Measurements from ENCODE around the gene TFB1M. TPM values are rescaled to one million over a fixed set of nuclear protein-coding genes. Genes with fewer than 3 reads are reported as not detected.

The TFB1M gene
- polyA plus RNA-seq, 6 donors from 2014 or later: 8.6 to 20.0 (median 14.9) TPM

- Mint-ChIP-seq H3K9me3 (no peaks in the 10 kb centered on the region), H3K4me1 (peaks cover 24 to 31% (median 28%) of the 10 kb centered on the region in 3 donors), H3K4me3 (no peak overlapping the region), H3K27ac (peak overlapping the region in 1 of 6 donors; percentile 44), H3K36me3 (peaks cover 7 to 11% of the 10 kb centered on the region in 2 donors), H3K27me3 (no peaks in the 10 kb centered on the region)
- ATAC-seq (ENCODE audit: low read depth in 2 of 2) (no peak), DNase-seq (no peak)
These were observed 3.7 kb downstream of the TFB1M start for GRCh38 chr6:155310596-155310995.

GRCh38 chr6:155309150-155309549, 5.1 kb downstream of the TFB1M start:
- H3K4me1 Mint-ChIP-seq: peaks cover 16 to 31% (median 18%) of the 10 kb centered on the region in 3 donors
- H3K27ac Mint-ChIP-seq: peak overlapping the region in 1 of 6 donors; percentile 56
- H3K4me3 Mint-ChIP-seq: no peak overlapping the region
- H3K9me3 Mint-ChIP-seq: no peaks in the 10 kb centered on the region
- H3K27me3 Mint-ChIP-seq: no peaks in the 10 kb centered on the region
- peaks cover 13 to 16% of the 10 kb centered on the region in 2 donors for H3K36me3 Mint-ChIP-seq
- DNase-seq (no peak), ATAC-seq (ENCODE audit: low read depth in 2 of 2) (no peak)

DNA sequence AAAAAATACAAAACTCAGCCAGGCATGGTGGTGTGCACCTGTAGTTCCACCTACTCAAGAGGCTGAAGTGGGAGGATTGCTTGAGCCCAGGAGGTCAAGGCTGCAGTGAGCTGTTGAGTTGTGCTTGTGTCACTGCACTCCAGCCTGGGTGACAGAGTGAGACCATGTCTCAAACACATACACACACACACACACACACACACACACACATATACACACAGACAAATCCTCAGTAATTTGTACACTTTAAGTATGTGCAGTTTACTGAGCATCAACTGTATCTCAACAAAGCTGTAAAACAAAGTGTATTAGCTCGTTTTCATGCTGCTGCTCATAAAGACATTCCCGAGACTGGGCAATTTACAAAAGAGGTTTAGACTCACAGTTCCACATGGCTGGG, 7.3 kb downstream of the TFB1M start:
- H3K9me3 Mint-ChIP-seq: no peaks in the 10 kb centered on the region
- no peak for ATAC-seq (ENCODE audit: low read depth in 2 of 2)
- no peak for DNase-seq
- no peaks in the 10 kb centered on the region for H3K27me3 Mint-ChIP-seq
- H3K27ac Mint-ChIP-seq: peak overlapping the region in 1 of 6 donors; percentile 47
- H3K4me3 Mint-ChIP-seq: no peak overlapping the region
- H3K36me3 Mint-ChIP-seq: peaks cover 24 to 26% of the 10 kb centered on the region in 2 donors
- peaks cover 5 to 19% (median 12%) of the 10 kb centered on the region in 3 donors for H3K4me1 Mint-ChIP-seq

GRCh38 chr6:155303361-155303870, 10.9 kb downstream of the TFB1M start:
- DNase-seq (no peak), ATAC-seq (ENCODE audit: low read depth in 2 of 2) (no peak)
- no peak overlapping the region for H3K27ac Mint-ChIP-seq
- no peaks in the 10 kb centered on the region for H3K27me3 Mint-ChIP-seq
- H3K4me3 Mint-ChIP-seq: no peak overlapping the region
- no peaks in the 10 kb centered on the region for H3K9me3 Mint-ChIP-seq
- peaks cover 5 to 13% (median 10%) of the 10 kb centered on the region in 3 donors for H3K4me1 Mint-ChIP-seq
- H3K36me3 Mint-ChIP-seq: peaks cover 13 to 26% of the 10 kb centered on the region in 2 donors

DNA sequence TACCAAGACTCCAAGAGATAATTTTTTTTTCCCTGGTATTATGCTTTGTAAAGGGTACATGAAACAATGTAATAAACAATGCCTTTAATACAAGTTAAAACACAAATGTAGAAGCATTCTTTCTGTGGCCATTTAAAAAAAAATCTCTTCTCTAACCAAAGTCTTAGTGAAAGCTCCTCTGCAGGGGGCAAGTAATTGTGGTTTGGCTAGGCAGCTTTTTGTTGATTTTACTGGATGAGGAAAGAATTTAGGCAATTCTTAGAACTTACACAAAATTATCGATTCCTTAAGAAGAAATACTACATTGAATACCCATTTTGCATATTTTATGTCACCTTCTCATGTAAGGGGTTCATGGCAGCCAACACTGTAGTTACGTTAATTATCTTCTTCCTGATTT, 12.4 kb downstream of the TFB1M start:
- Mint-ChIP-seq H3K4me3 (no peak overlapping the region), H3K27ac (no peak overlapping the region), H3K27me3 (no peaks in the 10 kb centered on the region), H3K9me3 (no peaks in the 10 kb centered on the region), H3K4me1 (peaks cover 5 to 10% (median 10%) of the 10 kb centered on the region in 3 donors), H3K36me3 (peaks cover 13 to 26% of the 10 kb centered on the region in 2 donors)
- ATAC-seq (ENCODE audit: low read depth in 2 of 2): no peak
- no peak for DNase-seq

- H3K27ac Mint-ChIP-seq: peak overlapping the region in 2 of 6 donors; percentile 37 to 77
- H3K36me3 Mint-ChIP-seq: peaks cover 6 to 20% of the 10 kb centered on the region in 2 donors
- no peaks in the 10 kb centered on the region for H3K9me3 Mint-ChIP-seq
- no peak for ATAC-seq (ENCODE audit: low read depth in 2 of 2)
- H3K4me1 Mint-ChIP-seq: peaks cover 0 to 7% (median 0%) of the 10 kb centered on the region in 3 donors
- no peak for DNase-seq
- no peaks in the 10 kb centered on the region for H3K27me3 Mint-ChIP-seq
- no peak overlapping the region for H3K4me3 Mint-ChIP-seq
These were observed 16.6 kb downstream of the TFB1M start for GRCh38 chr6:155297669-155298068.

DNA sequence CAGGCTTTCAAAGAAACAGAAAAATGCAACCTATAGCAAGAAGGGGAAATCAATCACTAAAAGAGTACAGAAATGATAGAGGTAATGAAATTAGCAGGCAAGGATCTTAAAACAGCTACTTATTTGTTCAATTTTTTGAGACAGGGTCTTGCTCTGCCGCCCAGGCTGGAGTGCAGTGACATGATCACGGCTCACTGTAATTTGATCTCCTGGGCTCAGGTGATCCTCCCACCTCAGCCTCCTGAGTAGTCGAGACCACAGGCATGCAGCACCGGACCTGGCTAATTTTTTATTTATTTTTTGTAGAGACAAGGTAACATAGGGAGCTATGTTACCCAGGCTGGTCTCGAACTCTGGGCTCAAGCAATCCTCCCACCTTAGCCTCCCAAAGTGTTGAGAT, 21.6 kb downstream of the TFB1M start:
- H3K4me1 Mint-ChIP-seq: peaks cover 0 to 5% (median 0%) of the 10 kb centered on the region in 3 donors
- no peak for DNase-seq
- no peak overlapping the region for H3K4me3 Mint-ChIP-seq
- H3K27ac Mint-ChIP-seq: peak overlapping the region in 2 of 6 donors; percentile 53 to 58
- peaks cover 22 to 37% of the 10 kb centered on the region in 2 donors for H3K36me3 Mint-ChIP-seq
- no peaks in the 10 kb centered on the region for H3K27me3 Mint-ChIP-seq
- ATAC-seq (ENCODE audit: low read depth in 2 of 2): no peak
- H3K9me3 Mint-ChIP-seq: no peaks in the 10 kb centered on the region

DNA sequence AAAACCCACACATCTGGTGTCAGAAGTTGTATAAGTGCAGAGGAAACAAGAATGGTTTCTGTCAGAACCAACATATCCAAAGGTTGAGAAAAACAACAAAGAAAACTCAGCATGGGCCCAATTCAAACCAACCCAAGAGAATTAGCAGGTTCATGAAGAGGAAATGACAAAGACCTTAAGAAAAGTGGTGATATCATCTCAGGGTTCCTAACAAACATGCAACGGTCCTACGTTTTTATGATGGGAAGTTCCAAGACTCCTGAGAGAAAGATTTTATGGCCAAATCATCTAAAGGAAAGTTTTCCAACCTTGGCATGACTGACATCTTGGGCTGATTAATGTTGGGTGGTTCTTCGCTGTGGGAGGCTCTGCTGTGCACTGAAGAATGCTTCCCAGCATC, 23.0 kb downstream of the TFB1M start:
- no peaks in the 10 kb centered on the region for H3K9me3 Mint-ChIP-seq
- H3K27ac Mint-ChIP-seq: peak overlapping the region in 1 of 6 donors; percentile 41
- ATAC-seq (ENCODE audit: low read depth in 2 of 2) (no peak), DNase-seq (no peak)
- H3K4me1 Mint-ChIP-seq: peaks cover 0 to 5% (median 0%) of the 10 kb centered on the region in 3 donors
- H3K27me3 Mint-ChIP-seq: no peaks in the 10 kb centered on the region
- H3K36me3 Mint-ChIP-seq: peaks cover 22 to 39% of the 10 kb centered on the region in 2 donors
- no peak overlapping the region for H3K4me3 Mint-ChIP-seq

GRCh38 chr6:155290491-155290890, 23.8 kb downstream of the TFB1M start:
- H3K9me3 Mint-ChIP-seq: no peaks in the 10 kb centered on the region
- H3K27ac Mint-ChIP-seq: no peak overlapping the region
- peaks cover 0 to 8% (median 0%) of the 10 kb centered on the region in 3 donors for H3K4me1 Mint-ChIP-seq
- DNase-seq (no peak), ATAC-seq (ENCODE audit: low read depth in 2 of 2) (no peak)
- H3K4me3 Mint-ChIP-seq: no peak overlapping the region
- peaks cover 22 to 39% of the 10 kb centered on the region in 2 donors for H3K36me3 Mint-ChIP-seq
- H3K27me3 Mint-ChIP-seq: no peaks in the 10 kb centered on the region

- Mint-ChIP-seq H3K36me3 (peaks cover 24 to 26% of the 10 kb centered on the region in 2 donors), H3K4me3 (no peak overlapping the region), H3K27me3 (no peaks in the 10 kb centered on the region), H3K27ac (no peak overlapping the region), H3K4me1 (peaks cover 0 to 8% (median 0%) of the 10 kb centered on the region in 3 donors), H3K9me3 (no peaks in the 10 kb centered on the region)
- no peak for DNase-seq
- ATAC-seq (ENCODE audit: low read depth in 2 of 2): no peak
These were observed 26.5 kb downstream of the TFB1M start for GRCh38 chr6:155287762-155288161.

DNA sequence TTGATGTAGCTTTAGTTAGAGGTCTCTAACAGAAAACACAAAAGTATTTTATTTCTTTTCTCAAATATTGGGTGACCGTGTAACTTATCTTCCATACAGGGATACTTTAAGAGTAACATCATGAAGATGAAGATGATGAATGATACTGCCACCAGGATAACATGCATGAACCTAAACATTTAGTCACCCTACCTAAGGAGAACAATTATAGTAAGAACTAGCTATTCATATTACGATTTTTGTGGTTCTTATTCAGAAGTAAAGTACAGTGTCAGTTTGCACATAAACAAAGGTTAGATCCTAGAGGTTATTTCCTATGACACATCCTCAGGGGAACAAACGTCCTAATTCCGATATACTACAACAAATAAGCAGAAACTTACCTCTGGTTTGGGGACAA, 29.5 kb downstream of the TFB1M start:
- no peaks in the 10 kb centered on the region for H3K9me3 Mint-ChIP-seq
- H3K27ac Mint-ChIP-seq: no peak overlapping the region
- H3K36me3 Mint-ChIP-seq: peaks cover 18 to 19% of the 10 kb centered on the region in 2 donors
- DNase-seq (no peak), ATAC-seq (ENCODE audit: low read depth in 2 of 2) (no peak)
- no peaks in the 10 kb centered on the region for H3K27me3 Mint-ChIP-seq
- peaks cover 0 to 8% (median 0%) of the 10 kb centered on the region in 3 donors for H3K4me1 Mint-ChIP-seq
- no peak overlapping the region for H3K4me3 Mint-ChIP-seq

DNA sequence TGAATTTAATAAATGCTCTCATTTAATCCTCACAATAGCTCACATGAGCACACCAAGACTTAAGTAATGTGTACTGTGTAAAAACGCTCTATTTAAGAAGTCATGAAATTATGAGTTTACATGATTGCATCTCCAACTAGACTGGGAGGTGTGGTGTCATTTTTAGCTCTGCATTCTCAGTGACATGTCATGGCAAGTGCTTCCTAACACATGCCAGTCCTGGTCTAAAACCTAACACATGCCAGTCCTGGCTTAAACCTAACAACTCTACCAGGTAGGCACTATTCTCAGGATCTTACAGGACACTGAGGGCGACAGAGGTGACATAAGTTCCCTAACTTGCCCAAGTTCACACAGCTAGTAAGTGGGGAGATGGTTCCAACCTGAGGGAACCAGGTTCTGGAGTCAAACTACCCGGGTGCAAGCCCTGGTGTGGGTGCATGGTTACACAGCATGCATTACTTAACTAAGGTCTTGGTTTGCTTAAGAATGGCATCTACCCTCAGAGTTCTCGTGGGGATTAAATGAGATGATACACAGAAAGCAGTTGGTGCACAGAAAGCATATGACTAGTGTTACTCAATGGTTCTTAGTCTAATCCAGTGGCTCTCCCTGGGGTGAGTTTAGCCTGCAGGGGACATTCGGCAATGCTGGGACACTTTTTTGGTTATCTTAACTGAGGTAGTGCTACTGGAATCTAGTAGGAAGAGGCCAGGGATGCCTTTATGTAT, 35.8 kb downstream of the TFB1M start:
- DNase-seq (no peak), ATAC-seq (ENCODE audit: low read depth in 2 of 2) (no peak)
- peaks cover 11 to 30% of the 10 kb centered on the region in 2 donors for H3K36me3 Mint-ChIP-seq
- no peaks in the 10 kb centered on the region for H3K27me3 Mint-ChIP-seq
- peaks cover 0 to 5% (median 0%) of the 10 kb centered on the region in 3 donors for H3K4me1 Mint-ChIP-seq
- peak overlapping the region in 3 of 6 donors; percentile 24 to 86 (median 33) for H3K27ac Mint-ChIP-seq
- no peak overlapping the region for H3K4me3 Mint-ChIP-seq
- no peaks in the 10 kb centered on the region for H3K9me3 Mint-ChIP-seq

- DNase-seq: no peak
- H3K27me3 Mint-ChIP-seq: no peaks in the 10 kb centered on the region
- peaks cover 0 to 8% (median 0%) of the 10 kb centered on the region in 3 donors for H3K4me1 Mint-ChIP-seq
- H3K27ac Mint-ChIP-seq: no peak overlapping the region
- H3K4me3 Mint-ChIP-seq: no peak overlapping the region
- ATAC-seq (ENCODE audit: low read depth in 2 of 2): no peak
- H3K36me3 Mint-ChIP-seq: peaks cover 17 to 28% of the 10 kb centered on the region in 2 donors
- no peaks in the 10 kb centered on the region for H3K9me3 Mint-ChIP-seq
These were observed 37.6 kb downstream of the TFB1M start for GRCh38 chr6:155276638-155277037.
